ENCODE measurements around the gene SWI5. TPM values are rescaled to one million over a fixed set of nuclear protein-coding genes. Genes with fewer than 3 reads are reported as not detected.

The SWI5 gene
- total RNA-seq, 1 experiment from 2014 or later: 22.4 TPM

DNA sequence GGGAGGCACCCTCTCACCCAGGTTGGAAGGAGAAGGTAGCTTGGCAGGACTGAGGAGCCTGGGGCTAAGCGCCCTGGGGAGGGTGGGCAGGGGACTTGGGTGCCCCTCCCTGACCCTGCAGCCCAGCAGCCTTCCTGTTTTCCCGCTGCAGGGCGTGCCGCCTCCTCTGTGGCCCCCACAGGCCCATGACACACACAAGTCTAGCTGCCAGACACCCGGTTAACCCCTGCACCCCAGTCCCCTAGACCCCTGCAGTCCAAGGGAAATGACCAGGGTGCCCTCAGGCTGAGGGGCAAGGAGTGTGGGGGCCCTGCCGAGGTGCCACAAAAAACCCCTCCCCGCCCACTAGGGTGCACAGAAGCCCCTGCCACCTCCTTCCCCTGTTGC, 33.3 kb upstream of the SWI5 start:
- no peaks in the 10 kb centered on the region for H4K20me1 ChIP-seq (ENCODE audit: insufficient read depth)
- H3K4me1 ChIP-seq (ENCODE audit: control insufficient read depth in 1 of 2, insufficient read depth in 2 of 2, low read length in 2 of 2): no peaks in the 10 kb centered on the region
- DNase-seq (ENCODE audit: low read depth, low spot score) (no peak), ATAC-seq (no peak)
- TF ChIP-seq CBX3 (IDR thresholded peaks at IDR 0.05; ENCODE audit: low read depth) (no peak), EZH2phosphoT487 (IDR thresholded peaks at IDR 0.05; ENCODE audit: borderline replicate concordance) (no peak), YY1 (IDR thresholded peaks at IDR 0.05; ENCODE audit: extremely low read depth, insufficient replicate concordance, low read depth, low read length) (no peak), TCF7L2 (IDR thresholded peaks at IDR 0.05; ENCODE audit: borderline replicate concordance, extremely low read depth, insufficient read depth, insufficient read length) (no peak), ATF3 (IDR thresholded peaks at IDR 0.05) (no peak), CTCF (IDR thresholded peaks at IDR 0.05 in 2 of 3, conservative IDR thresholded peaks at IDR 0.05 in 1 of 3; ENCODE audit: borderline replicate concordance in 1 of 3, insufficient read depth in 1 of 3, low read depth in 2 of 3, low read length in 2 of 3) (no peak), SRF (IDR thresholded peaks at IDR 0.05; ENCODE audit: low read depth) (no peak), RAD21 (IDR thresholded peaks at IDR 0.05; ENCODE audit: low read depth) (no peak), ZNF274 (IDR thresholded peaks at IDR 0.05; ENCODE audit: low read depth, low read length) (no peak), SIN3A (IDR thresholded peaks at IDR 0.05; ENCODE audit: low read depth) (no peak)
- TF ChIP-seq, protein P1, sequence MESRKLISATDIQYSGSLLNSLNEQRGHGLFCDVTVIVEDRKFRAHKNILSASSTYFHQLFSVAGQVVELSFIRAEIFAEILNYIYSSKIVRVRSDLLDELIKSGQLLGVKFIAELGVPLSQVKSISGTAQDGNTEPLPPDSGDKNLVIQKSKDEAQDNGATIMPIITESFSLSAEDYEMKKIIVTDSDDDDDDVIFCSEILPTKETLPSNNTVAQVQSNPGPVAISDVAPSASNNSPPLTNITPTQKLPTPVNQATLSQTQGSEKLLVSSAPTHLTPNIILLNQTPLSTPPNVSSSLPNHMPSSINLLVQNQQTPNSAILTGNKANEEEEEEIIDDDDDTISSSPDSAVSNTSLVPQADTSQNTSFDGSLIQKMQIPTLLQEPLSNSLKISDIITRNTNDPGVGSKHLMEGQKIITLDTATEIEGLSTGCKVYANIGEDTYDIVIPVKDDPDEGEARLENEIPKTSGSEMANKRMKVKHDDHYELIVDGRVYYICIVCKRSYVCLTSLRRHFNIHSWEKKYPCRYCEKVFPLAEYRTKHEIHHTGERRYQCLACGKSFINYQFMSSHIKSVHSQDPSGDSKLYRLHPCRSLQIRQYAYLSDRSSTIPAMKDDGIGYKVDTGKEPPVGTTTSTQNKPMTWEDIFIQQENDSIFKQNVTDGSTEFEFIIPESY (IDR thresholded peaks at IDR 0.05; ENCODE audit: extremely low read depth, insufficient replicate concordance, low read length): no peak
- TF ChIP-seq, protein P2, sequence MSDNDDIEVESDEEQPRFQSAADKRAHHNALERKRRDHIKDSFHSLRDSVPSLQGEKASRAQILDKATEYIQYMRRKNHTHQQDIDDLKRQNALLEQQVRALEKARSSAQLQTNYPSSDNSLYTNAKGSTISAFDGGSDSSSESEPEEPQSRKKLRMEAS (IDR thresholded peaks at IDR 0.05): no peak
- ChIA-PET CTCF (no interaction called here), POLR2A (no interaction called here), RAD21 (ENCODE audit: low non-redundant PET in 1 of 2, low total read pairs in 2 of 2, uncharacterized antibody in 2 of 2, unreplicated experiment in 2 of 2) (no interaction called here)
- H3K9ac ChIP-seq (ENCODE audit: low read length): no peak overlapping the region
- H3K4me2 ChIP-seq (ENCODE audit: low read length): no peak overlapping the region
- intact Hi-C loops (cut with micrococcal nuclease): no loop called here
- H3K36me3 ChIP-seq (ENCODE audit: control insufficient read depth in 1 of 2, insufficient read depth in 2 of 2, low read length in 2 of 2): no peaks in the 10 kb centered on the region
- no peaks in the 10 kb centered on the region for H3K9me2 ChIP-seq (ENCODE audit: insufficient read depth)
- no peaks in the 10 kb centered on the region for H3K9me3 ChIP-seq (ENCODE audit: control insufficient read depth in 1 of 2, insufficient read depth in 1 of 2, low read depth in 1 of 2, low read length in 2 of 2)
- no peak overlapping the region for H3K4me3 ChIP-seq (replicated peaks in 1 of 2; ENCODE audit: low read depth in 1 of 2, low read length in 2 of 2)
- no TSS peak for BruUV-seq (replicated peaks)
- no peak overlapping the region for H2AFZ ChIP-seq (ENCODE audit: low read depth, low read length, poor library complexity, severe bottlenecking)
- no peak overlapping the region for H3K27ac ChIP-seq (ENCODE audit: low read depth, low read length)
- no peaks in the 10 kb centered on the region for H3K79me2 ChIP-seq (ENCODE audit: insufficient read depth, low read length)
- no peaks in the 10 kb centered on the region for H3K27me3 ChIP-seq (ENCODE audit: insufficient read depth, low read length)

All from HCT116 (cell line).